Activated T-helper 9 cell treated with anti-CD3 and anti-CD28 coated beads, Interleukin-2, amount 50 U/mL, for 16 hours (primary cell): Measurements from ENCODE around the gene CHAC1.
"Not testable (repeated sequence)": the region's sequence is repeated elsewhere in the genome, so short reads cannot be mapped to it uniquely, and the experiment has no call there.

Experiments used
- DNase-seq: peaks from one replicate; pipeline ENCODE4 v3.0.0-alpha.2; 2020; ENCODE audit warnings: low read depth

The CHAC1 gene

DNA sequence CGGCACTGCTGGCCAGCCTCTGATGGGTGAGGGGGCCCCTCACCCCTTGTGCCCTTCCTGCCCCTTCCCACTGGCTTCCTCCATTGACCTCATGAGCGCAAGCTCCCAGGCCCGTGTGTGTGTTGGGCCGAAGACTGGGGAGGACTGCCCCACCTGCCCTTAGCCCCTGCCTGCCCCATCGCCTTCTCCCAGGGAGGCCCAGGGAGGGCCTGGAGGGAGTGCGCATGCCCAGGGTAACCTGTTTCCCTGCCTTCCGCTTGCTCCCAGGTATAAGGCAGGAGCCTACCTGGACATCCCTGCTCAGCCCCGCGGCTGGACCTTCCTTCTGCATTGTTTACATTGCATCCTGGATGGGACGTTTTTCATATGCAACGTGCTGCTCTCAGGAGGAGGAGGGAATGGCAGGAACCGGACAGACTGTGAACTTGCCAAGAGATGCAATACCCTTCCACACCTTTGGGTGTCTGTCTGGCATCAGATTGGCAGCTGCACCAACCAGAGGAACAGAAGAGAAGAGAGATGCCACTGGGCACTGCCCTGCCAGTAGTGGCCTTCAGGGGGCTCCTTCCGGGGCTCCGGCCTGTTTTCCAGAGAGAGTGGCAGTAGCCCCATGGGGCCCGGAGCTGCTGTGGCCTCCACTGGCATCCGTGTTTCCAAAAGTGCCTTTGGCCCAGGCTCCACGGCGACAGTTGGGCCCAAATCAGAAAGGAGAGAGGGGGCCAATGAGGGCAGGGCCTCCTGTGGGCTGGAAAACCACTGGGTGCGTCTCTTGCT, 15.3 kb upstream of the CHAC1 start:
- DNase-seq, result no peak

DNA sequence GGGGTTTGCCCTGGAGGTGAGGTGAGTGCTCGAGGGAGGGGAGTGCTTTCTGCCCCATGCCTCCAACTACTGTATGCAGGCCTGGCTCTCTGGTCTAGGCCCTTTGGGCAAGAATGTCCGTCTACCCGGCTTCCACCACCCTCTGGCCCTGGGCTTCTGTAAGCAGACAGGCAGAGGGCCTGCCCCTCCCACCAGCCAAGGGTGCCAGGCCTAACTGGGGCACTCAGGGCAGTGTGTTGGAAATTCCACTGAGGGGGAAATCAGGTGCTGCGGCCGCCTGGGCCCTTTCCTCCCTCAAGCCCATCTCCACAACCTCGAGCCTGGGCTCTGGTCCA, 14.8 kb upstream of the CHAC1 start:
- no peak for DNase-seq

DNA sequence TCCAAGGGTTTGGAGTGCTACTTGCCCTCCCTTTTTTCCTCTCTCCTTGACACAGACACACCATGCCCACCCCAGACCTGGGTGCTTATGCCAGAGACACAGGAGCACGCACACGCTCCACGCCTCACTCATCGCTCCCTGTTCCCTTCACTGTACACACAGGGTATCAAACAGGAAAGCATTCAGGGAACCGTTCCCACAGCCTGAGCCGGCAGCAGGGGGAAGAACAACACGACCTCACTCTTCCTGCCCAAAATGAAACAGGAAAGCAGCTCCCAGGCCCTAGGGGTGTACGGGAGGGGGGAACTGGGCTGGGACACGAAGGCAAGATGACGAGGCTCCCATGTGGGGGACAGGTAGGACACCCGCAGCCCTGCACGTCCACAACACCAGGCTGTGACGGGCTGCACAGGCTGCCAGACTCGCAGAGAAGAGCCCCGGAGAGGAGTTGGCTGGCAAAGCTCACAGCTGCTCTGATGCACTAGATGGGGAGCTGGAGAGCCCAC, 12.9 kb upstream of the CHAC1 start:
- DNase-seq, result no peak

DNA sequence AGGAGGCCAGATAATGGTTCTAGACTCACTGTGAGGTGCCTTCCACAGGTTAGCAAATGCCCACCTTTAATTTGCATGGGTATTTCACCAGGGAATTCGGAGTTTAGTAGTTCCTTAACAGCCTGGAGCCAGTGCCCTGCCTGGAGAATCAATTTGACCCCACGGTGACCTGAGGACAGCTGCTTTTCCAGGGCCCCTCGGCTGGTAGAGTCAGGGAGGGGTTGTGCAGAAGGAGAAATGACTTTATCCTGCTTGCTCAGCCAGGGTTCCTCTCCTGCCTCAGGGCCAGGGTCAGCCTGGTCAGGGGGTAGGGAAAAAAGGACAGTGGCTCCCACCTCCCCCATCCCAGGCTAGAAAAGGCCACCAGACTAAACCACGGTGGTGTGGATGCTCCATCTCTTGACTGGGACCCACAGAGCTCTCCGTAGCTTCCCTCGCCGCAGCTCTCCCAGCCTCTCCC, 12.2 kb upstream of the CHAC1 start:
- DNase-seq, result no peak

DNA sequence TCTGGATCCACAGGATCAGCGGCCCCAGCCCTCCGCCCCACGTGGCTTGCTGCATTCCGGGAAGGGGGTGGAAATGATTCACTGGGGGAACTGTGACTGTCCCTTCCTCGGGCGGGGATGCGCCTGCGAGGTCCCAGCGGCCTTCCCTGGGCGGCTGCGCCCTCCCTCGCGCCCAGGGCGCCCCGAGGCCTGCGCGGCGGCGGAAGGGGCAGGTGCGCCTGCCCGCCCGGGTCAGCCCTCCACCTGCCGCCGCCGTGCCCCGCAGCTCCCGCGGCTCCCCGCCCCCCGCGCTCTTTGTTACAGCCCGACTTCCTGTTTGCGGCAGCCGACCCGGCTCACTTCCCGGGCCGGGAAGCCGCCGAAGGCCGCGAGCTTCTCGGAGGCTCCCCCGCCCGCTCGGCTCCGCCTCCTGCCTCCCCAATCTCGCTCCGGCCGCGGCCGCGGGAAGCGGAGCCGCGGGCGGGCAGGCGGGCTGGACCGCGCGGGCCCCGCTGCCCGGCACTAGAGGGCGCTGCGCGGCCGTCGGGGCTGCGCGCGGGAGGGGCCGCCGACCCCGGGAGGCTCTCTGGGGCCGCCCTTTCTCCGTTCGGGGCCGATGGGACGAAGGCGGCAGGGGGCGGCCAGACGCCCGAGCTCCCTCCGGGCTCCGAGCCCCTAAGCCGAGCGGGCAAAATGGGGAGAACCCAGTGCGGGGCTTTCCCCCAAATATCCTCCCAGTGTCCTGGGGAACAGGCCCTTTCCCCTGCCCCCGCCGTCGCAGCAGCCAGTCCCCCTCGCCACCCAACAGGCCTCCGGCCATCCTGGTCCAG, 11.5 kb upstream of the CHAC1 start:
- DNase-seq, result peak; percentile 54

DNA sequence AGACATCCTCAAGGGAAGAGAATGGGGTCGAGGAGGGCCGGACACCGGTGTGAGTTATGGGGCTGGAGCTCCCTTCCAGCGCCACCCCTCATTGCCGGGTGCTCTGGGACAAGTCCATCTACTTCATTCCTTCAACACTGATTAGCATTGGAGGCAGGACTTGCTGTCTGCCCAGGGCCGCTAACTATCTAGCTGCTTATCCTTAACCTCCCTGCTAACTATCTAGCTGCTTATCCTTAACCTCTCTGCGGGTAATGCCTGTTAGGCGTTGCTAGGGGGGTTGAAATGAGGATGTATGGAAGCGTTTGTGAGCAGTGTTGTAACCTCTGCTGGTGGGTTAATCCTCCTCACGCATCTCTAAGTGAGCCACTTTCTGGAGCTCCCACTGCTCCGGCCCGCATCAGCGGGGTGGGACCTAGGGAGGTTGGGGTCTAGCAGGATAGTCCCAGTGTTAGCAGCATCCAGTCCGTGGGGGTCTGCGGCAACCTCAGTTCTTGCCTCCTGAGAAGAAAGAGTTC, 10.9 kb upstream of the CHAC1 start:
- DNase-seq, result no peak

DNA sequence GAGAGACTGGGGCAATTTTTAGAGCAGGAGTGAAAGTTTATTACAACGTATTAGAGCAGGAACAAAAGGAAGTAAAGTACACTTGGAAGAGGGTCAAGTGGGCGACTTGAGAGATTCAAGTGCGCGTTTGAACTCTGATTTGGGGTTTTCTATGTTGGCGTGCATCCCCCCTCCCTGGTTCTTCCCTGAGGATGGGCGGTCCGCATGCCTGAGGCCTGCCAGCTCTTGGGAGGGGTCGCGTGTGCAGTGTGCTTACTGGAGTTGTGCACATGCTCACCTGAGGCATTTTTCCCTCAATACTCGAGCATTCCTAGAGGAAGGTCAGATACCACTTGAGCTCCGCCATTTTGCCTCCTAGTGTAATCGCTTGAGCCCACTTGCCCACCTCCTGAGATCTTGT, 10.4 kb upstream of the CHAC1 start:
- no peak for DNase-seq

DNA sequence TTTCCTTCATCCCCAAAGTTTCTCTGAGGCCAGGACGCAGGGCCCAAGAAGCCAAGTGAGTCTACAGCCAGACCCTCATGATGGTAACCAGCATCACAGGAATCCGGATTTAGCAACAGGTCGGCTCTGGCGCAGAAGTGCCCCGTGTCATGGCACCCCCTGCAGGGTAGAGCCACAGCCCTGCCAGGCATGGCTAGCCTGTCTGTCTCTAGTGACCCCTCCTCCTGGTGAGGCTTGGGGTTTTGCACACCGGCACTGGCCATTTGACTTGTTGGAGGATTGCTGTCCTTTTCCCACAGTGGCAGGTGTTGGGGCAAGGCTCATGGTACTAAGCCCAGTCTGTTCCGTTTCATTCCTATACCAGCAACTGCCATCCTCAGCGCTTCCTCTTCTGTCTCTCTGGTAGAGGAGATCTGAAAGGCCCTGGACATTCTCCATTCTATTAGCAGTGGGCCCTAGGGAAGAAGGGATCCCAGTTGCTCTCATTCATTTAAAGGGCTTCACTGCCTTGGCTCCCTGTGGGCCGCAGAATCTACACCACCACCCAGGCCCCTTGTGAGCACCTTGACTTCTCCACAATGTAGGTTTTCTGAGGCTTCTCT, 9.4 kb upstream of the CHAC1 start:
- no peak for DNase-seq

DNA sequence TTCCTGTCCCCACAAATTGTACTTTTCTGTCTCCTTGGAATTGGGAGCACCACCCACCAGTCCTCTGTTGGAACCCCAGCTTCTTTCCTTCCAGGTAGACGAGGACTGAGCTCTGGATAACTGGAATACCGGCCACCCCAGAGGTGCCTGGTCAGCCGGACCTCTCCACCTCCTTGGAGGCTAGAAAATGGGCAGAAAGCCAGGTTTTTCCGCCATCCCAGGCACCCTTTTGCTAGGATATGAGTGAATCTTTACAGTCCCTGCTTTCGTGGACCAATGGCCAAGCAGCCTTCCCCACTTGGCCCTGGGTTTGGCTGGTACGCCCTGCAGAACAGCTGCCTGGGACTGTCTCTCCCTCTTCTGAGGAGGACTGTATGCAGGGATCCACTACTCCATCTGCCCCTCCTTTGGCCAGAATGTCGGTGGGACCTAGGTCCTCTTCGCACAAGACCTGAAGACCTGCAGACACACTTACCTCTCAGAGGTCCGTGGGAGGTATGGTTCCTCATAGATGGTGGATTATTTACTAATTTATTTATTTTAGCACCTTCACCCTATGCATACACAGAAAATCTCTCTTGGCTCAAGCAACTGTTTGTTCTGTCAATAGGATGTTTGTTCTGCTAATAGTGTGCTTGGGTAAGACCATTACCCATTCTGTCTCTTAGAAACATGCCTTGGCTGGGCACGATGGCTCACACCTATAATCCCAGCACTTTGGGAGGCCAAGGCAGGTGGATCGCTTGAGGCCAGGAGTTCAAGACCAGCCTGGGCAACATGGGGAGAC, 8.6 kb upstream of the CHAC1 start:
- DNase-seq, result no peak

DNA sequence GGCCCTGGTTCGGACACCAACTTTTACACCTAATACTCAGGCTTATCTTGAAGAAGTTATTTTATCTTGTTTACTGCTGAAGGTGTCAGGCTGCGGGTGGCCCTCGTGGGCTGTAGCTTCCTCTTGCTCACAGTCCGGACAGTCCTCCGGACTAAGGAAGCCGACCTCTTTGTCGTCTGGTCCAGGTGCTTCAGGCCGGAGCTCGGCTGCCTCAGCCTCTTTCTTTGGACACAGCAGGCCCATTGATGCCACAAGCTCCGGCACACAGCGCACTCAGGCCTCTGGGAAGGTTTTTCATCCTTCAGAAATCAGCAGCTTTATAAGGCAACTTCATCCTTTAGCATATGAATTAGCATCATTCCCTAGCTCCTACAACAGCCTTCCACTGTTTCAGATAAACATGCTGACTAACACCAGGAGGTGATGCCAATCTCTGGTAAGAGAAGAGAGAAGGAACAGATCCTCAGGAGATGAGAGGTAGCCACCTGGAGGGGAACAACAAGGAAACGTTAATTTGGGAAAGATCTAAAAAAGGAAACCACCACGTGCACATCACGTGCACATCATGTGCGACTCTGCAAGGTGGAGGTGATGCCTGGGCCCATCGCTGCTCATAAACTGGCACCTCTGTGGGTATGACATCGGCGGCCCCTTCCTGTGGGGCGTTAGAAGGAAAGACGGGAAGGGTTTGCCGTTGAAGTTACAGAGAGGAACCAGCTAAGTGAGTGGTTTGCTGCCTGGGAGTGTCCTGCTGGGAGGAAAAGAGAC, 4.4 kb upstream of the CHAC1 start:
- DNase-seq, result no peak

DNA sequence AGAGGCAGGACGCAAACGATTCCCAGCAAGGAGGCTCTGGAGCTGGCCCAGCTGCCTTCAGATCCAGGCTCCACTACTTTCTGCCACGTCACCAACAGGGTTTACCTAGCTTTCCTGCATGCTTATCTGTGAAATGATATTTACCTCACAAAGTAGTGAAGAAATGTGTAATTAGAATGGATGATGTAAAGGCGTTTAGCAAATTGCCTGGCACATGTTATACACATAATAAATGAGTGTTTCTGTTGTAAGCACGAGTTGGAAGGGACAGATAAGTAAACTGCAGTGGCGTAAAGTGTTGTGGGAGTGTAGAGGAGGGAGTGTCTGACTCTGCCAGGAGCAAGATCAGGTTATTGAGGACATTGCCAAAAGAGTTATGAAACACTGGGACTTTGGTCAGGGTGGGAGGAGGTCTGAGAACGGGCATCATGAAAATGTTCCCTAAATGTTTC, 3.5 kb upstream of the CHAC1 start:
- no peak for DNase-seq

DNA sequence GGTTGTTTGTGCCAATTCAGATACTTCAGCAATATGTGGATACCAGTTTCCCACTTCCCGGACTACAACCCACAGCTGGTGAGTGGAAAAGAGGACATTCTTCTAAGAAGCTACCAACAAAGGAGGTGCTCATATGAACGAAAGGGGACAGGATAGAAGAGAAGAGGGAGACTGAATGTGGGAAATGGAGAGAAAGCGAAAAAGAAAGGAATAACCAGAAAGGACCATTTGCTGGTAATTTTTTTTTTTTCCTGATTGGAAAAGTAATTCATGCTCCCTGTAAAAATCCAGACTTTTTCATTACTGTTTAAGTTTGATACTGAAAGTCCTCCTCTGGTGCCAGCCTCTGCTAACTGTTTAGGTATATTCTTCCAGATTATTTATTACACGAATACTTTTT, 1.5 kb upstream of the CHAC1 start:
- DNase-seq, result no peak

DNA sequence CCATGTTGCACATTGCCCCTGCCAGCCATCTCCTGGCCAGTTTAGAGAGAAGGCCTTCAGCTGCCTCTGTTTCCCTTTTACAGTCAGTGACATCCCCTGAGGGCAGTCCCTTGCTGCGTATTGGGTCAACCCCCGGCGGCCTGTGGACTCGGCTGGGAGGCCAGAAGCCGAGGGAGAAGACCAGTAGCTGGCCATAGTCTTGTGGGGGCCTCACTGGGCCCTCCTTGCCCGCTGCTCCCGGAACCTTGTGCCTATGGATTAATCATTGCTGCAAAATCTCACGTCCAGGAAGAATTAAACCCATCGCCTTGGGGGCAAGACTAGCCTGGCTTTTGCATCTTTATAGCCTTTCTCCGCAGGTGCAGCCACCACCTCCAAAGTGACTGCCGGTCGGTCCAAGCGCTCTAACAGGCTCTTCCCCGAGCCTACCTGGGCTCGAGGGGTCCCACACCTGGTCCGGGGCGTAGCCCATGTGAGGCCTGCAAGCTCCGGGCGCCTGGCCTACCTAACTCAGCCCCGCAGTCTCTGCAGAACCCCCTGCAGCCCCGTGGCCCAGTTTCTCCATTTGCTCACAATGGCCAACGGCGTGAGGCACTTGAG, 870 bp upstream of the CHAC1 start:
- DNase-seq, result no peak

DNA sequence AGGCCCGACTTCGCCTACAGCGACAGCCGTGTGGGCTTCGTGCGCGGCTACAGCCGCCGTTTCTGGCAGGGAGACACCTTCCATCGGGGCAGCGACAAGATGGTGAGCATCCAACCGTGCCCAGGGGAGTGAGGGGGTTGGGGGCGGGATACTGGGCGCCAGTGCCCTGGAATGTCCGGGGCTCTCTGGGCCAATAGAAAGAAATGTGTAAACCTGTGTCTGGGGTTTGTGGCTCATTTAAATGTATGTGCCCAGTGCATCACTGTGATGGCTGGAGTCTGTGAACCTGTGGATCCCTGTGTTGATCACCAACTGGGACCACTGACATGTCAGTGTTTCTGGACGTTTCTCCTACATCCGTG, 423 bp downstream of the CHAC1 start:
- DNase-seq, result no peak

DNA sequence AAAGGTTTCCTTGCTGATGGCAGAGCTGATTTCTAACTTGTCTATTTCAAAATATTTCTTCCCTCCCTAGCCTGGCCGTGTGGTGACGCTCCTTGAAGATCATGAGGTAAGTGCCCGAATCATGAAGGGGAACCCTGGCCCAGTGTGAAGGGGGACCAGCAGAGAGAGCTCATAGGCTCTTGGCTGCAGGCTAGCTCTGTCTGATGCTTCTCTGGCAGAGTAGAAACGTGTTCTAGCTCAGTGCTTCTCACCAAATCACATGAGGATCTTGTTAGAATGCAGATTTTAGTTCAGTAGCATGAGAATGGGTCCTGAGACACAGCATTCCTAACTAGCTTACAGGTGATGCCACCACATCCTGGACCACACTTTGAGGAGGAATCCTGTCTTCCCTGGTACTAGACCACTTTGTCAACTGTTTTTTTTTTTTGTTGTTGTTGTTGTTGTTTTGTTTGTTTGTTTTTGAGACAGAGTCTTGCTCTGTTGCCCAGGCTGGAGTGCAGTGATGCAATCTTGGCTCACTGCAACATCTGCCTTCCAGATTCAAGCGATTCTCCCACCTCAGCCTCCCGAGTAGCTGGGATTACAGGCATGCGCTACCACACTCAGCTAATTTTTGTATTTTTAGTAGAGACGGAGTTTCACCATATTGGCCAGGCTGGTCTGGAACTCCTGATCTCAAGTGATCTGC, 1.0 kb downstream of the CHAC1 start:
- not testable (repeated sequence) for DNase-seq

DNA sequence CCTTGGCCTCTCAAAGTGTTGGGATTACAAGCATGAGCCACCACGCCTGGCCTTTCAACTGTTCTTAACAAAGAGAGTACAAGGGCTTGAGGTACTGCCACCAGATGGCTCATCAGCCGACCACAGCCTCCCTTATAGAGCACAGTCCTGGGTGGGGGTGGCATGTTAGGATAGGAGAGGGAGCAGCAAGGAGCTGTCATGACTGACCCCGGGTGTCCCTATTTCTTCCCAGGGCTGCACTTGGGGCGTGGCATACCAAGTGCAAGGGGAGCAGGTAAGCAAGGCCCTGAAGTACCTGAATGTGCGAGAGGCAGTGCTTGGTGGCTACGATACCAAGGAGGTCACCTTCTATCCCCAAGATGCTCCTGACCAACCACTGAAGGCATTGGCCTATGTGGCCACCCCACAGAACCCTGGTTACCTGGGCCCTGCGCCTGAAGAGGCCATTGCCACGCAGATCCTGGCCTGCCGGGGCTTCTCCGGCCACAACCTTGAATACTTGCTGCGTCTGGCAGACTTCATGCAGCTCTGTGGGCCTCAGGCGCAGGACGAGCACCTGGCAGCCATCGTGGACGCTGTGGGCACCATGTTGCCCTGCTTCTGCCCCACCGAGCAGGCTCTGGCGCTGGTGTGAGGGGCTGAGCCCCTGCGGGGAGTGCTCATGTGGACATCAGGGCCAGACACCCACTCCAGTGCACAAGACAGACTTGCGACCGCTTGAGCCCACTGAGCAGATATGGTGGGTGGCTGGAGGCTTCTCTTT, 2.1 kb downstream of the CHAC1 start:
- no peak for DNase-seq

DNA sequence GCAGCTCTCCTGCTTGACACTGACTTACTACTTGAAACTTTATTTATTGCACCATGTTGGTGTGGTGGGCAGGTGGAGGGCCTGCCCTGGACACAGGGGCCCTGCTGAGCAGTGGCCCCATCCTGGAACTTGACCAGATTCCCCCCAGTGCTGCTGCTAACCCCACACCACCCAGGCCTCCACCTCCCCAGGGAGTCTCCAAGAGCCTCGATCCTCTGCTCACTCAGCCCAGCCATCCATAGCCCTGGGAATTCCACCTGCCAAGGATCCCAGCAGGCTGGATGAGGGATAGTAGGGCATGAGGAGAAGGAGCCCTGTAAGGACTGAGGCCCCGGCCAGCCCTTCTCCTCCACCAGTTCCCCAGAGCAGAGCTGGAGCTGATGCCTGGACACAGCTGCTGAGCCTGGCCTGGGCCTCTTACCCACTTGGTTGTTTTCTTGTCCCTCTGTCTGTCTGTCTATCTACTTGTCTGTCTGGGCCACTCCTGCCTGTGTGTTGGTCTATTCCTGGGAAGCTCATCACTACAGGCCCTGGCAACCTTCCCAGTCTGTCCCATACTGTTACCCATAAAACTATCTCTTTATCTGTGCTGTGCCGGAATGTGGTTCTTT, 2.8 kb downstream of the CHAC1 start:
- no peak for DNase-seq

DNA sequence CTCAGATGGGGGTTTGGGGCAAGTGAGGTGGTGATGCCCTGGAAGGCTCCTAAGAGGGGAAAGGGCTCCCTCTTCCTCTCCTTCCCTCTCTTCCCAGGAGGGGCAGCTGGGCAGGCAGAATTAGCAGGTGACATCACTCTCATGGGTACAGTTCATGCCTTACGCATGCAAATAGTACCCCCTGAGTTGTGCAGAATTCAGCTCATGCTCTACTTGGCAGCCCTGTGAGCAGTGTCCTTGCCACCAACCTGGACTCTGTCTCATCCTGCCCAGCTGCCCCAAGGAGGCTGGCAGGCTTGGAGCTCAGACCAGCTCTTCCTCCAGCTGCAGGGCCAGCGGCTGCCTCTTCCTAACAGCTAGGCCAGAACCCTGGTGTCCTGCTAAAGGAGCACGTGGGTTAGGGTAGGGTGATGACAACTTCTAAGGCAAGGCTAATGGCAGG, 3.3 kb downstream of the CHAC1 start:
- DNase-seq, result no peak

DNA sequence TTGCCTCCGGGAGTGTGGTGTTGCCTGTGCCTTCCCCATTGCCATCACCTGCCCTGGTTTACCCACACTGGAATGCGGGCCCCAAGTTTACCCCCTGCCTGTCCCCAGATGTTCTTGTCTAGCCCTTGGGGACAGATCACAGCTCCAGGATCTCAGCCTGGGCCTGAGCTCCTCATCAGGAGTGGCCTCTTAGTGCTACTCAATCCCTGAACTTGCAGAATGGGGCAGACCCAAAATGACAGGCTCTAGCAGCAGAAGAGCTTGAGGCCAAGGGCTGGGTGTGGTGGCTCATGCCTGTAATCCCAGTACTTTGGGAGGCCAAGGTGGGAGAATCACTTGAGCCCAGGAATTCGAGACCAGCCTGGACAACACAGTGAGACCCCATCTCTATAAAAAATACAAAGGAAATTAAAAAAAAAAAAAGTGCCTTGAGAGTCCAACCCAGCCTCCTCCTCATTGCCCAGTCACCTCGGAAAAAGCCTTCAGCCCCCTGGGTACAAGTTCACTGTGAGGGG, 3.8 kb downstream of the CHAC1 start:
- DNase-seq, result no peak
